Small intestine (tissue), 7 donors: ENCODE results near the gene NDUFA13. TPM values are rescaled to one million over a fixed set of nuclear protein-coding genes. Genes with fewer than 3 reads are reported as not detected.

Experiments
- DNase-seq, 2 donors: peaks; one replicate each; pipeline versions ENCODE4 v3.0.0 to v3.0.0-alpha.2; 2013
- FAIRE-seq: peaks from 2 replicates; lab custom pipeline; 2012; peaks lifted over from hg19 to GRCh38; lab: Jason Lieb, UNC
- H3K27ac ChIP-seq, 3 donors: one replicate each; pipeline ENCODE4 v1.5.1; 2013; ENCODE audit warnings: low read length in 2 of 3, mild to moderate bottlenecking in 2 of 3, control low read depth in 1 of 3, inconsistent platforms in 1 of 3, low read depth in 1 of 3, moderate library complexity in 1 of 3
- H3K27me3 ChIP-seq, 3 donors: one replicate each; pipeline ENCODE4 v1.6.1; 2013; ENCODE audit warnings: low read length in 3 of 3, inconsistent platforms in 1 of 3; ENCODE audit not compliant: control insufficient read depth in 3 of 3, insufficient read depth in 3 of 3
- H3K36me3 ChIP-seq, 3 donors: one replicate each; pipeline ENCODE4 v1.6.1; 2013; ENCODE audit warnings: low read length in 3 of 3, inconsistent platforms in 1 of 3, low read depth in 1 of 3, mild to moderate bottlenecking in 1 of 3, moderate library complexity in 1 of 3; ENCODE audit not compliant: control insufficient read depth in 3 of 3, insufficient read depth in 2 of 3
- H3K4me1 ChIP-seq, 3 donors: one replicate each; pipeline ENCODE4 v1.6.1; 2013; ENCODE audit warnings: low read length in 2 of 3, inconsistent platforms in 1 of 3, low read depth in 1 of 3, mild to moderate bottlenecking in 1 of 3, moderate library complexity in 1 of 3; ENCODE audit not compliant: control insufficient read depth in 3 of 3, insufficient read depth in 2 of 3
- H3K4me3 ChIP-seq, 3 donors: one replicate each; pipeline ENCODE4 v1.5.1; 2013; ENCODE audit warnings: low read length in 3 of 3, control low read depth in 1 of 3, inconsistent platforms in 1 of 3, low read depth in 1 of 3, mild to moderate bottlenecking in 1 of 3, moderate library complexity in 1 of 3
- H3K9me3 ChIP-seq, 2 donors: one replicate each; pipeline ENCODE4 v1.6.1; 2013; ENCODE audit warnings: low read depth in 1 of 2, low read length in 1 of 2; ENCODE audit not compliant: control insufficient read depth in 2 of 2, insufficient read depth in 1 of 2
- WGBS, 3 donors: extraction: QIAGEN DNeasy Blood & Tissue Kit; methylation state at CpG; one replicate each; pipeline ENCODE4 v1.1.7; 2013; 5-methylcytosine and 5-hydroxymethylcytosine counted together
- polyA plus RNA-seq, 4 donors: library from polyadenylated mRNA; stranded (reverse) in 3 of 4; unstranded in 1 of 4; fragments of 200-250 nt in 3 of 4; fragments of 120-200 nt in 1 of 4; gene quantifications; one replicate each; pipeline versions ENCODE4 v1.2.1 to v1.2.3, GENCODE V29; 2013
- donor health status: healthy with polysubstance abuse.
- donor health status: control.
- donor health status: control.
- donor health status: Bipolar disorder and iron deficiency.
- donor health status: healthy.

Gene NDUFA13
- polyA plus RNA-seq, 4 donors, result 203 to 344 (median 339) TPM

DNA sequence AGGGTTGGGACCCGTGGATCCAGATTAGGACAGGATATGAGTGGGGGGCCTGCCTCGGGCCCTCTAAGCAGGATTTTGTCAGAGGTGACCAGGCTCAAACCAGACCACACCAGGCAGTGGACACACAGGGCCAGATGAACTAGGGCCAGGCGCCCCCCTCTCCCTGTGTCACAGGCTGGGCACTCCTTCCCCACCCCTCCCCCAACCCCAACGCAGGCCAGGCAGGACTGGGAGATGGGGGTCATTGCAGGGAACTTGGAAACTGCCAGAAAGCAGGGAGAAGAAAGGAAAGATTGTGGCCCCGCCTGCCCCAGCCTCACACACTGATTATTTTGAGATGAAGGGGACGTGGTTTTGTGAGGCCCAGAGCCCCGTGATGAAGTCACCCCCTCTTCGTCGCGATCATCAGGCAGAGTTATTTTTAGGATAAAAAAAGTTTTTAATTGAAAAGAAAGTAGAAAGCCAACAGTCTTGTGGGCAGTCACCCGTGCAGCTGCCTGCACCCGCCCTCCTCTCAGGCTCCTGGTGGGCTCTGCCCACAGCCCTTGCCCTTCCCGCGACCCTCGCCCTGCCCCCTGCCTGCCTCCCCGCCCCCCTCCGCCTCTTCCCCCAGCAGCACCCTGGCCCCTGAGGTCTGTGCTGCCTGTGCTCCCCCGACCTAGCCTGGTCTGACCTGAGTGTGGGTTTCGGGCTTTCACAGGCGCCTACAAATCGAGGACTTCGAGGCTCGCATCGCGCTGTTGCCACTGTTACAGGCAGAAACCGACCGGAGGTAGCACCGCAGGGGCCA is 10.8 kb downstream of the NDUFA13 start:
- no peaks in the 10 kb centered on the region for H3K4me1 ChIP-seq

GRCh38 chr19:19527371-19527656 is 11.3 kb downstream of the NDUFA13 start:
- FAIRE-seq, result no peak
- DNase-seq, result no peak
- no peaks in the 10 kb centered on the region for H3K27me3 ChIP-seq
- H3K27ac ChIP-seq, result no peak overlapping the region
- peaks cover 0 to 63% (median 3%) of the 10 kb centered on the region in 3 donors for H3K36me3 ChIP-seq
- H3K4me3 ChIP-seq, result no peak overlapping the region
- WGBS, 3 donors, result 94 to 96% (median 96%) methylated on average over 9 of the region's 9 CpGs
- H3K9me3 ChIP-seq, result no peaks in the 10 kb centered on the region
- peaks cover 0 to under 1% (median 0%) of the 10 kb centered on the region in 3 donors for H3K4me1 ChIP-seq

More for the DNA sequence above, 10.8 kb downstream of the NDUFA13 start:
- H3K27me3 ChIP-seq, result no peaks in the 10 kb centered on the region
- H3K36me3 ChIP-seq, result peaks cover 0 to 63% (median 3%) of the 10 kb centered on the region in 3 donors
- DNase-seq, result no peak
- H3K27ac ChIP-seq, result no peak overlapping the region
- no peaks in the 10 kb centered on the region for H3K9me3 ChIP-seq
- 84 to 90% (median 88%) methylated on average over 26 to 28 of the region's 28 CpGs for WGBS, 3 donors
- no peak for FAIRE-seq
- H3K4me3 ChIP-seq, result no peak overlapping the region

DNA sequence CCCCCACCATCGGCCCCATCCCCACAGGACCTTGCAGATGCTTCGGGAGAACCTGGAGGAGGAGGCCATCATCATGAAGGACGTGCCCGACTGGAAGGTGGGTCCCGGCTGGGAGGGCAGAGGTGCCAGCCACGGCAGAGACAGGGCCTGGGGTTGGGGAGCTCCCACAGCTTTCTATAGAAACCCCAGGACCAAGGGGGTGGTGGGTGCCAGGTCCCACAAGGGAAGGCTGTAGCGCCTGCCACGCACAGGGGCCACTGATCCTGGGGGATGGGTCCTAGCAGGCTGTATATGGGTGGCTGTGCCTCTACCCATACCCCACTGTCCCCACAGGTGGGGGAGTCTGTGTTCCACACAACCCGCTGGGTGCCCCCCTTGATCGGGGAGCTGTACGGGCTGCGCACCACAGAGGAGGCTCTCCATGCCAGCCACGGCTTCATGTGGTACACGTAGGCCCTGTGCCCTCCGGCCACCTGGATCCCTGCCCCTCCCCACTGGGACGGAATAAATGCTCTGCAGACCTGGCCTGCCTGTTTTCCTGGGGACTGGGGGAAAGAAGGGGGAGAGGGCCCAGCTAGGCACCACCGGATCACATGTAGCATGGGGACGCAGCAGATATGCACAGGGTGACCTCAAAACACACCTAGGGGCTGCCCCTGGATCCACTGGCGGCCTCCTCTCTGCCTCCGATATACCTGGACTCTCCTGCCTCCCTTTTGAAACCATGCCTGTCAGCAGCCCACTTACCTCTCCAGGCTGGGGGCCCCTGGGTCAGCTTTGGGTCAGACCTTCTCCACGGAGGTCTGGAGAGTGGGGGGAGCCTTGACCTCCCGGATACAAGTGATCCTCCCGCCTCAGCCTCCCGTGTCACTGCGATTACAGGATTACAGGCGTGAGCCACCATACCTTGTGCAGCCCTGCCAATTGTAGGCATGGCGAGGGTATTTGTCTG is 11.9 kb downstream of the NDUFA13 start:
- FAIRE-seq (no peak), DNase-seq (no peak)
- 93 to 95% (median 94%) methylated on average over 26 to 27 of the region's 27 CpGs for WGBS, 3 donors
- H3K4me1 ChIP-seq, result peaks cover 0 to 3% (median 0%) of the 10 kb centered on the region in 3 donors
- no peaks in the 10 kb centered on the region for H3K9me3 ChIP-seq
- H3K27ac ChIP-seq, result no peak overlapping the region
- H3K4me3 ChIP-seq, result no peak overlapping the region
- no peaks in the 10 kb centered on the region for H3K27me3 ChIP-seq
- H3K36me3 ChIP-seq, result peaks cover 0 to 63% (median under 1%) of the 10 kb centered on the region in 3 donors

DNA sequence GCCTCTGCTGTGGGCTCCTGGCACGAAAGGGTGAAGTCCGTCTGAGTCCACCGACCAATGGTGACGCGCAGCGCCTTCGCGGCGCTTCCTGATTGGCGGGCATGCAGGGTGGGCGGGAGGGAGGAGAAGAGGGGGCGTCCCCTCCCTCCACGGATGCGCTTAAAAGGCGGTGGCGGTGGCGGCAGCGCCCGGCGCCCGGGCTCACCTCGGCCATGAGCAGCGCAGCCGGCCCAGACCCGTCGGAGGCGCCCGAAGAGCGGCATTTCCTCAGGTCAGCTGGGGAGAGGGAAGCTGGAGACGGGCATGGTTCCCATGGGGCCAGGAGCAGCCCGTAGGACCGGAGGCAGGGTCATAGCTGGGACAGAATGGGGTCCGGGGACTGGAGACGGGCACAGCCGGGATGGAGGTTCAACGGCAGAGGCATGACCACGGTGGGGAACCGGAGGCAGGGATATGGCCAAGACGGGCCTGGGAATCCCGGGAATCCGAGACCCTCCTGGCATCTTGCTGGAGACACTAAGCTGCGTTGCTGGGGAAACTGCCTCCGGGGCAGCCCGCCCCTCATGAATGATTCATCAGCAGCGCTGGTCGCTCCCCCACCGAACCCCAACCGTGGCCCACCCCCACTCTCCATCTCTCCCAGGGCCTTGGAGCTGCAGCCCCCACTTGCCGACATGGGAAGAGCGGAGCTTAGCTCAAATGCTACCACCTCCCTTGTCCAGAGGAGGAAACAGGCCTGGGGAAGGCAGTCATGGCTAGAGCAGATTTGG is 12.9 kb downstream of the NDUFA13 start, which contains the start of gene YJEFN3:
TSS of gene YJEFN3 (plus strand) at position 191 of the 770 bp plus-strand sequence. CDS start at position 213, 22 bp downstream.
- no peaks in the 10 kb centered on the region for H3K27me3 ChIP-seq
- no peak within 1 kb of the TSS for H3K4me3 ChIP-seq
- H3K36me3 ChIP-seq, result peaks cover 0 to 59% (median 0%) of the 10 kb centered on the region in 3 donors
- peak in 1 of 2 donors; percentile 48 for DNase-seq
- 67 to 87% (median 80%) methylated on average over 38 to 50 of the region's 50 CpGs for WGBS, 3 donors
- no peak for FAIRE-seq
- no peak within 1 kb of the TSS for H3K27ac ChIP-seq
- peaks cover 0 to 3% (median 0%) of the 10 kb centered on the region in 3 donors for H3K4me1 ChIP-seq
- H3K9me3 ChIP-seq, result no peaks in the 10 kb centered on the region

GRCh38 chr19:19529783-19530422 is 13.9 kb downstream of the NDUFA13 start:
- Histone ChIP-seq H3K4me3 (no peak overlapping the region), H3K9me3 (no peaks in the 10 kb centered on the region), H3K27ac (no peak overlapping the region), H3K4me1 (peaks cover 0 to 3% (median 0%) of the 10 kb centered on the region in 3 donors), H3K27me3 (no peaks in the 10 kb centered on the region), H3K36me3 (peaks cover 0 to 50% (median 0%) of the 10 kb centered on the region in 3 donors)
- no peak for FAIRE-seq
- 75 to 78% (median 78%) methylated on average over 11 of the region's 11 CpGs for WGBS, 3 donors
- DNase-seq, result no peak

DNA sequence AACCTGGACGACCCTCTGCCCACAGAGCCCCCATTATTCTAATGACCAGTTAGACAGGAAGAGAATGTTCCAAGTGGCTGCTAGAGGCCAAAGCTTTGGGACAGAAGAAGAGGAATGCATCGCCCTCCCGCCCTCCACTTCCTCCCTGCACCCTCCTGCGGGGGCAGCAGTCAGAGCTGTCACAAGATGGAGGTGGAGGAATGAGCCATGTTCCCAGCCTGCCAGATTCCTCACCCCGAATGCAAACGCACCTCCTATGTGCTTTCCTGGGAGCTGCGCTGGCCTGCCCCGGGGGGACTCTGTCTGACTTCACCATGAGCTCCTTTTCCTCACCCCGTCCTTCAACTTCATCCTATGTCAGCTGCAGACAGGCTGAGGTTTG is 14.4 kb downstream of the NDUFA13 start:
- no peaks in the 10 kb centered on the region for H3K27me3 ChIP-seq
- H3K4me3 ChIP-seq, result no peak overlapping the region
- 60 to 76% (median 61%) methylated on average over 9 of the region's 9 CpGs for WGBS, 3 donors
- DNase-seq (no peak), FAIRE-seq (no peak)
- peaks cover 0 to 3% (median 0%) of the 10 kb centered on the region in 3 donors for H3K4me1 ChIP-seq
- no peak overlapping the region for H3K27ac ChIP-seq
- peaks cover 0 to 45% (median 0%) of the 10 kb centered on the region in 3 donors for H3K36me3 ChIP-seq
- H3K9me3 ChIP-seq, result no peaks in the 10 kb centered on the region

GRCh38 chr19:19530889-19531288 is 14.9 kb downstream of the NDUFA13 start:
- Histone ChIP-seq H3K9me3 (no peaks in the 10 kb centered on the region), H3K4me3 (no peak overlapping the region), H3K27me3 (no peaks in the 10 kb centered on the region), H3K27ac (no peak overlapping the region), H3K4me1 (peaks cover 0 to 3% (median 0%) of the 10 kb centered on the region in 3 donors), H3K36me3 (peaks cover 0 to 40% (median 0%) of the 10 kb centered on the region in 3 donors)
- DNase-seq (no peak), FAIRE-seq (no peak)
- WGBS, 3 donors, result 82 to 88% (median 86%) methylated on average over 4 of the region's 4 CpGs
